Measurements from ENCODE around the gene LTC4S.

The LTC4S gene

DNA sequence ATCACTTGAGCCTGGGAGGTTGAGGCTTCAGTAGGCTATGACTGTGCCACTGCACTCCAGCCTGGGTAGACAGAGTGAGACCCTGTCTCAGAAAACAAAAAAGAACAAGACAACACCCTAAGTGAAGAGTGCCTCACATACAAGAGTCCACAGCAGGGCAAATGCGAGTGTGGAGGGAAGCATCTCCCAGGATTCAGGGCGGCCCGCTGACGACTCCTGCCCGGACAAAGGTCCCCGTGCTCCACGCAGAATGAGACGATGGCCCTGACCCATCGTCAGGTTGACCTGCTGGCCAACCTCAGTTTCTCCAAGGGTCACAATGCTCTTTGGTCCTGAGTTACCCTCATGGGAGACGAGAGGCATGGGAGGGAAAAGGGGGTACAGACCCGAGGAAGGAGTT lies 46.5 kb downstream of the LTC4S start:
- Histone ChIP-seq H3K36me3 (ENCODE audit: control insufficient read depth, insufficient read depth, low read length) (peaks cover 30% of the 10 kb centered on the region), H3K4me1 (ENCODE audit: control insufficient read depth, insufficient read depth, low read length) (no peaks in the 10 kb centered on the region), H3K4me3 (ENCODE audit: low read length) (no peak overlapping the region), H3K27ac (ENCODE audit: low read depth, low read length) (no peak overlapping the region), H3K9ac (ENCODE audit: low read length) (no peak overlapping the region), H3K27me3 (ENCODE audit: control insufficient read depth, insufficient read depth, low read length) (no peaks in the 10 kb centered on the region)

DNA sequence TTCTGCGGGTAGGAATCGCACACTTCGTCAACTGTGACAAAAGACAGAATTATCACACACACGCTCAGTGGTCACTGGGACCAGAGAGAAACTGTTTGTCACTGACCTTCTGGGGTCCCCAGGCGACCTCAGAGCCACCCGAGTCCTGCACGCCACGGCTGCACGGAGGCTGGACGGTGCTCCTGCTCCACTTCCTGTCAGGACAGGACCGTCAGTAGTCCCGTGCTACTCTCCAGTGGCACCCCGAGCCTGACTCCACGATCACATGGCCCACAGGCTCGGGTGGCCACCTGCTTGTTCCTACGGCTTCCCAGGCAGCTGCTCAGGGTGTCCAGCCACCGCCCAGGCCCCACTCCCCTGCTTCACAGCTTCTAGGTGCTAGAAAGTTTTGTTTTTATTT lies 47.0 kb downstream of the LTC4S start:
- H3K4me1 ChIP-seq (ENCODE audit: control insufficient read depth, insufficient read depth, low read length): no peaks in the 10 kb centered on the region
- no peaks in the 10 kb centered on the region for H3K27me3 ChIP-seq (ENCODE audit: control insufficient read depth, insufficient read depth, low read length)
- no peak overlapping the region for H3K27ac ChIP-seq (ENCODE audit: low read depth, low read length)
- no peak overlapping the region for H3K4me3 ChIP-seq (ENCODE audit: low read length)
- no peak overlapping the region for H3K9ac ChIP-seq (ENCODE audit: low read length)
- H3K36me3 ChIP-seq (ENCODE audit: control insufficient read depth, insufficient read depth, low read length): peaks cover 30% of the 10 kb centered on the region

DNA sequence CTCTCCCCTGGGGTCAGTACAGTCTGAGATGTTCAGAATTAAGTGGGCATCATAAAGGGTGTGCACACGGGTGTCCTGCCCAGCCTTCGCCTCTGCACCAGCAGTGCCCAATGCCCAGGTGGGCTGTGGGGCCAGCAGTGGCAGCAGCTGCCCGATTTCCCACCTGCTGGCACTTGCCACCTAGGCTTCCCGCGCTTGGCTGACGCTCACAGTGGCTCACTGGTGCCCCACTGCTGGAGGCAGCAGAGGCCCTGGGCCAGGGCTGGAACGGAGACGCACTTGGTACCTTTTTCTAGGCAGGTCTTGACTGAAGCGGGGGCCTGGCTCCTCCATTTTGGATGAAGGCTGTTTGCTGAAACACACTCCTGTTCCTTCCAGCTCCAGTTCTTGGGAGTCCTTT lies 47.8 kb downstream of the LTC4S start:
- no peaks in the 10 kb centered on the region for H3K4me1 ChIP-seq (ENCODE audit: control insufficient read depth, insufficient read depth, low read length)
- no peak overlapping the region for H3K9ac ChIP-seq (ENCODE audit: low read length)
- peaks cover 23% of the 10 kb centered on the region for H3K36me3 ChIP-seq (ENCODE audit: control insufficient read depth, insufficient read depth, low read length)
- no peak overlapping the region for H3K4me3 ChIP-seq (ENCODE audit: low read length)
- no peaks in the 10 kb centered on the region for H3K27me3 ChIP-seq (ENCODE audit: control insufficient read depth, insufficient read depth, low read length)
- H3K27ac ChIP-seq (ENCODE audit: low read depth, low read length): no peak overlapping the region
